ENCODE data around the gene TF. TPM values are rescaled to one million over a fixed set of nuclear protein-coding genes. Genes with fewer than 3 reads are reported as not detected.

The TF gene
- polyA plus RNA-seq, 1 experiment, result 0.15 TPM

GRCh38 chr3:133701435-133702358, 44.5 kb upstream of the TF start:
- DNase-seq (ENCODE audit: low read depth, low spot score), result no peak
- ChIA-PET CTCF (no interaction called here), POLR2A (no interaction called here)
- no peak for TF ChIP-seq CTCF (IDR thresholded peaks at IDR 0.05; ENCODE audit: low read depth, low read length)
- no peak overlapping the region for H3K4me3 ChIP-seq (ENCODE audit: low read depth, low read length)
- H3K9me3 ChIP-seq (ENCODE audit: control insufficient read depth, insufficient read depth, low read length), result no peaks in the 10 kb centered on the region
- H3K27me3 ChIP-seq (ENCODE audit: control insufficient read depth, insufficient read depth, low read length), result peaks cover 8% of the 10 kb centered on the region
- no peak overlapping the region for H3K27ac ChIP-seq (ENCODE audit: low read depth, low read length)

- Histone ChIP-seq H3K9me3 (ENCODE audit: control insufficient read depth, insufficient read depth, low read length) (no peaks in the 10 kb centered on the region), H3K27me3 (ENCODE audit: control insufficient read depth, insufficient read depth, low read length) (peaks cover 16% of the 10 kb centered on the region), H3K27ac (ENCODE audit: low read depth, low read length) (no peak overlapping the region), H3K4me3 (ENCODE audit: low read depth, low read length) (no peak overlapping the region)
- no peak for TF ChIP-seq CTCF (IDR thresholded peaks at IDR 0.05; ENCODE audit: low read depth, low read length)
- ChIA-PET CTCF (no interaction called here), POLR2A (no interaction called here)
- no peak for DNase-seq (ENCODE audit: low read depth, low spot score)
Observed at GRCh38 chr3:133703915-133704314, 42.3 kb upstream of the TF start.

GRCh38 chr3:133706033-133706432, 40.2 kb upstream of the TF start:
- no peak for TF ChIP-seq CTCF (IDR thresholded peaks at IDR 0.05; ENCODE audit: low read depth, low read length)
- CTCF ChIA-PET, result no interaction called here
- Histone ChIP-seq H3K27me3 (ENCODE audit: control insufficient read depth, insufficient read depth, low read length) (peaks cover 13% of the 10 kb centered on the region), H3K4me3 (ENCODE audit: low read depth, low read length) (no peak overlapping the region), H3K9me3 (ENCODE audit: control insufficient read depth, insufficient read depth, low read length) (no peaks in the 10 kb centered on the region), H3K27ac (ENCODE audit: low read depth, low read length) (no peak overlapping the region)
- DNase-seq (ENCODE audit: low read depth, low spot score), result no peak
- POLR2A ChIA-PET, result no interaction called here

- CTCF ChIA-PET, result no interaction called here
- POLR2A ChIA-PET, result no interaction called here
Observed at GRCh38 chr3:133709139-133709750, 36.9 kb upstream of the TF start.

More at GRCh38 chr3:133709139-133709750, 36.9 kb upstream of the TF start:
- TF ChIP-seq CTCF (IDR thresholded peaks at IDR 0.05; ENCODE audit: low read depth, low read length), result no peak
- no peak overlapping the region for H3K4me3 ChIP-seq (ENCODE audit: low read depth, low read length)
- H3K27me3 ChIP-seq (ENCODE audit: control insufficient read depth, insufficient read depth, low read length), result peaks cover 15% of the 10 kb centered on the region
- no peak for DNase-seq (ENCODE audit: low read depth, low spot score)
- H3K9me3 ChIP-seq (ENCODE audit: control insufficient read depth, insufficient read depth, low read length), result no peaks in the 10 kb centered on the region
- no peak overlapping the region for H3K27ac ChIP-seq (ENCODE audit: low read depth, low read length)
